Osteoblast (primary cell): ENCODE measurements around the gene NCOA4. TPM values are rescaled to one million over a fixed set of nuclear protein-coding genes. Genes with fewer than 3 reads are reported as not detected.
A peak's percentile ranks its signal among the peaks of the same experiment; 100 is the strongest.
"Not testable (repeated sequence)": the region's sequence is repeated elsewhere in the genome, so short reads cannot be mapped to it uniquely, and the experiment has no call there.

ENCODE experiments used
- DNase-seq: peaks from one replicate; pipeline ENCODE4 v3.0.0; 2011; ENCODE audit warnings: low spot score, mixed read lengths; ENCODE audit not compliant: insufficient read length; ENCODE audit errors: missing footprints
- H2AFZ ChIP-seq: 2 replicates; pipeline ENCODE4 v1.6.0; 2011; ENCODE audit warnings: mild to moderate bottlenecking, low read length
- H3K27ac ChIP-seq: 2 replicates; pipeline ENCODE4 v1.5.1; 2011; ENCODE audit warnings: mild to moderate bottlenecking, low read depth, low read length, moderate library complexity
- H3K27me3 ChIP-seq: 2 replicates; pipeline ENCODE4 v1.6.0; 2012; ENCODE audit warnings: mild to moderate bottlenecking, control low read depth, inconsistent platforms, low read length, moderate library complexity; ENCODE audit not compliant: insufficient read depth
- H3K36me3 ChIP-seq: 2 replicates; pipeline ENCODE4 v1.5.1; 2011; ENCODE audit warnings: mild to moderate bottlenecking, low read length, control low read depth, moderate library complexity; ENCODE audit not compliant: insufficient read depth
- H3K4me1 ChIP-seq: 2 replicates; pipeline ENCODE4 v1.5.1; 2011; ENCODE audit warnings: mild to moderate bottlenecking, low read length, control low read depth, moderate library complexity; ENCODE audit not compliant: insufficient read depth
- H3K4me2 ChIP-seq: 2 replicates; pipeline ENCODE4 v1.6.0; 2011; ENCODE audit warnings: mild to moderate bottlenecking, low read length; ENCODE audit not compliant: insufficient read depth
- H3K4me3 ChIP-seq: fragments of 200-600 bp; sonication (generic); 3 replicates; pipeline ENCODE4 v1.5.1; 2012; ENCODE audit warnings: mild to moderate bottlenecking, low read length, inconsistent platforms; ENCODE audit not compliant: insufficient read depth
- H3K79me2 ChIP-seq: 2 replicates; pipeline ENCODE4 v1.6.0; 2012; ENCODE audit warnings: mild to moderate bottlenecking, low read length, control low read depth, inconsistent platforms; ENCODE audit not compliant: insufficient read depth
- H3K9me3 ChIP-seq: 2 replicates; pipeline ENCODE4 v1.5.1; 2011; ENCODE audit warnings: low read depth, low read length, control low read depth
- H4K20me1 ChIP-seq: 2 replicates; pipeline ENCODE4 v1.6.0; 2012; ENCODE audit warnings: mild to moderate bottlenecking, low read length, control low read depth; ENCODE audit not compliant: insufficient read depth
- CTCF ChIP-seq: IDR thresholded peaks from 2 replicates; pipeline ENCODE4 v1.5.1; 2011; ENCODE audit warnings: mild to moderate bottlenecking, low read depth, low read length, moderate library complexity; ENCODE audit errors: extremely low read depth
- total RNA-seq: library from RNA; depleted of rRNA; stranded (reverse); fragments of >200 nt; gene quantifications from 2 replicates; pipeline ENCODE4 v1.2.3, GENCODE V29; 2012

The NCOA4 gene
- total RNA-seq, 1 donor = 260 TPM

- Histone ChIP-seq H3K9me3 (no peaks in the 10 kb centered on the region), H4K20me1 (peaks cover 7% of the 10 kb centered on the region), H3K27ac (no peak overlapping the region), H3K4me1 (no peaks in the 10 kb centered on the region), H3K4me2 (no peak overlapping the region), H3K4me3 (no peak overlapping the region), H3K27me3 (no peaks in the 10 kb centered on the region), H2AFZ (no peak overlapping the region), H3K36me3 (peaks cover 30% of the 10 kb centered on the region), H3K79me2 (peaks cover 10% of the 10 kb centered on the region)
- TF ChIP-seq CTCF = no peak
- DNase-seq = no peak
These were observed 32.9 kb downstream of the NCOA4 start for GRCh38 chr10:45997557-45997956.

- H3K27ac ChIP-seq, H2AFZ ChIP-seq, H3K4me2 ChIP-seq, H3K9me3 ChIP-seq, H4K20me1 ChIP-seq, DNase-seq, H3K27me3 ChIP-seq, H3K36me3 ChIP-seq, H3K4me3 ChIP-seq, H3K4me1 ChIP-seq: not testable (repeated sequence)
- peaks cover 18% of the 10 kb centered on the region for H3K79me2 ChIP-seq
These were observed 44.8 kb downstream of the NCOA4 start for GRCh38 chr10:45985590-45985989.

GRCh38 chr10:45984473-45984872 lies 46.0 kb downstream of the NCOA4 start:
- not testable (repeated sequence) for DNase-seq, H3K27me3 ChIP-seq, H3K36me3 ChIP-seq, H3K27ac ChIP-seq, H4K20me1 ChIP-seq, H3K4me1 ChIP-seq, H3K9me3 ChIP-seq, H3K4me3 ChIP-seq, H2AFZ ChIP-seq, H3K4me2 ChIP-seq
- peaks cover 18% of the 10 kb centered on the region for H3K79me2 ChIP-seq

GRCh38 chr10:45983538-45984186 lies 46.8 kb downstream of the NCOA4 start:
- H3K9me3 ChIP-seq, H2AFZ ChIP-seq, H3K27ac ChIP-seq, H3K27me3 ChIP-seq, H3K4me3 ChIP-seq, H3K4me1 ChIP-seq, H4K20me1 ChIP-seq, DNase-seq, H3K4me2 ChIP-seq: not testable (repeated sequence)
- Histone ChIP-seq H3K79me2 (peaks cover 22% of the 10 kb centered on the region), H3K36me3 (peaks cover 11% of the 10 kb centered on the region)
- TF ChIP-seq CTCF = peak; percentile 34

DNA sequence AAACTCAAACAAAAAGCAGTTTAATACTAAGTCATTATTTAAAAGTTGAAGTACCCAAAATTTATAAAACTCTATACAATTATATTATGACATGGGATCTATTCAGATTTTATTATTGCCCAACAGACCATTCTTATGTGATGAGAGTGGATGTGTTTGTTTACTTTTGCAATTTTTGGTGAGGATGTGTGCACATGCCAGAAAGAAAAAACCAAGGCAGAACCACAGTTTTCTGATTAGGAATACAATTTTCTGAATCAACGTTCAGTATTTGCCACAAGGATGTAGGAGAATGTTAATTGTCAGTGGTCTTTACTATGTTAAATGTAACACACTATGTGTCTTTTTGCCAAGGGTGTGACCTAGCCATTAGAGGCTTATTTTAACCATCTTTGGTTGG lies 49.1 kb downstream of the NCOA4 start:
- not testable (repeated sequence) for DNase-seq, H4K20me1 ChIP-seq, H3K9me3 ChIP-seq, H3K4me3 ChIP-seq, H3K27me3 ChIP-seq, H3K4me2 ChIP-seq, H3K4me1 ChIP-seq, H2AFZ ChIP-seq
- peaks cover 11% of the 10 kb centered on the region for H3K36me3 ChIP-seq
- peaks cover 23% of the 10 kb centered on the region for H3K79me2 ChIP-seq
- H3K27ac ChIP-seq = peak overlapping the region; percentile 23

DNA sequence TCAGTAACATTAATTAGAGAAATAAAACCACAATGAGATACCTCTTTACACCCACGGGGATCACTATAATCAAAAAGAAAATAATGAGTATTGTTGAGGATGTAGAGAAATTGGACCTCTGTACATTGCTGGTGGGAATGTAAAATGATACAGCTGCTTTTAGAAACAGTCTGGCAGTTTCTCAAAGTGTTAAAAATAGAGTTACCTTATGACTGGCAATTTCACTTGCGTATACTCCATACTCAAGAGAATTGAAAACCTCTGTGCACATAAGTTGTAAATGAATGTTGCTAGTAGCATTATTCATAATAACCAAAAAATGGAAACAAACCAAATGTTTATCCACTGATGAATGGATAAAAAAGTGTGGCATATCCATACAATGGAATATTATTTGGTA lies 51.9 kb downstream of the NCOA4 start:
- not testable (repeated sequence) for H3K4me1 ChIP-seq, H2AFZ ChIP-seq, H4K20me1 ChIP-seq, DNase-seq, H3K9me3 ChIP-seq, H3K4me2 ChIP-seq, H3K36me3 ChIP-seq, H3K27me3 ChIP-seq, H3K4me3 ChIP-seq, H3K27ac ChIP-seq
- H3K79me2 ChIP-seq = peaks cover 37% of the 10 kb centered on the region

DNA sequence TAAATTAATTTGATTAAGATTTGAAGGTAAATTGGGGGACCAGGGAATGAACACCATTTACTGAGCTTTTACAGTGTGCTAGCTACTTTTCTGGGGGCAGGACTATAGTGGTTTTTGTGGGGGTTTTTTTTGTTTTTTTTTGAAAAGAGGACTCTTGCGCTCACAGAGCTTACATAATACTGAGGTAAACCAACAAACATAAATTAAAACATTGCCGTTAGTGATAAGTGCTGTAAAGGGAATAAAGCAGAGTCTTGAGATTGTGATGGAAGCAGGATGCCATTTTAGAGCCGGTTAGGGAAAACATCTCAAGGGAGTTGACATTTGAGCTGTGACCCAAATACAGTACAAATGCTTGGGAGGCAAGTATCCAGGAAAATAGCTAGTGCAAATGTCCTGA lies 56.4 kb downstream of the NCOA4 start:
- H4K20me1 ChIP-seq, H3K36me3 ChIP-seq, H2AFZ ChIP-seq, DNase-seq, H3K4me3 ChIP-seq, H3K4me1 ChIP-seq, H3K27me3 ChIP-seq, H3K9me3 ChIP-seq, H3K27ac ChIP-seq: not testable (repeated sequence)
- H3K79me2 ChIP-seq = peaks cover 61% of the 10 kb centered on the region
- H3K4me2 ChIP-seq = peak overlapping the region; percentile 68

DNA sequence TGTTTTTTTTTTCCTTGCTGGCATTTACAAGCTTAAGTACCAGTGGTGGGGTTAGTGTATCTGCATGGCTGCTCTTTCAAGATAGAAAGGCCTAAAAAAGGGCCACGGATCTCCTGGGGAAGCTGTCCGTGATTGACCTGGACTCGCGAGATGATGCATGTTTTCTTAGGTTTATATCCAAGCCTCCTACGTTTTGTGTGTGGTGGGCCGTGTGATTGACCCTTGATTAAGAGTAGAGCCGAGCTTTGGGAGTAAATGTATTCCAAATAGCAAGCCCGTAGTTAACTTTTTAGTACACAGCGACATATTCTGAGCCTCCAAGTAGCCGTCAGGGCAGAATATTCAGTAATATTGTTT lies 57.6 kb downstream of the NCOA4 start:
- not testable (repeated sequence) for H3K36me3 ChIP-seq, H3K9me3 ChIP-seq, DNase-seq, H3K27me3 ChIP-seq, H3K4me1 ChIP-seq, H4K20me1 ChIP-seq
- Histone ChIP-seq H3K79me2 (peaks cover 66% of the 10 kb centered on the region), H3K4me3 (peak overlapping the region; percentile 81), H3K4me2 (peak overlapping the region; percentile 89), H2AFZ (peak overlapping the region; percentile 68), H3K27ac (peak overlapping the region; percentile 95)
